Measurements from ENCODE around the gene MECP2. TPM values are rescaled to one million over a fixed set of nuclear protein-coding genes. Genes with fewer than 3 reads are reported as not detected.

The MECP2 gene
- total and polyA plus RNA-seq, 2 donors from 2014 or later: 14.0 to 74.7 TPM

GRCh38 chrX:153989973-153990655 is 107.4 kb downstream of the MECP2 start:
- H3K27ac ChIP-seq (ENCODE audit: low read depth in 2 of 2, low read length in 2 of 2): no peak overlapping the region
- H3K4me1 ChIP-seq (ENCODE audit: control insufficient read depth in 2 of 3, insufficient read depth in 2 of 3, low read depth in 1 of 3, low read length in 3 of 3): peaks cover 0 to 3% (median 0%) of the 10 kb centered on the region in 3 donors
- no peak for DNase-seq
- H3K9ac ChIP-seq (ENCODE audit: low read length in 3 of 3): no peak overlapping the region
- no peaks in the 10 kb centered on the region for H3K27me3 ChIP-seq (ENCODE audit: control insufficient read depth, insufficient read depth, low read length)
- H3K36me3 ChIP-seq (ENCODE audit: control insufficient read depth in 2 of 3, insufficient read depth in 3 of 3, low read length in 3 of 3): no peaks in the 10 kb centered on the region
- no peaks in the 10 kb centered on the region for H3K9me3 ChIP-seq (ENCODE audit: control insufficient read depth in 2 of 3, insufficient read depth in 1 of 3, low read length in 3 of 3)
- H3K4me3 ChIP-seq (ENCODE audit: low read length in 3 of 3): no peak overlapping the region
- intact Hi-C loops (cut with DNase I): no loop called here
- no peak for TF ChIP-seq CTCF (IDR thresholded peaks at IDR 0.05; ENCODE audit: borderline replicate concordance, extremely low read depth, insufficient read depth)
- no peak for FAIRE-seq

GRCh38 chrX:153988493-153988892 is 109.0 kb downstream of the MECP2 start:
- intact Hi-C loops (cut with DNase I): no loop called here
- no peak for FAIRE-seq
- no peaks in the 10 kb centered on the region for H3K9me3 ChIP-seq (ENCODE audit: control insufficient read depth in 2 of 3, insufficient read depth in 1 of 3, low read length in 3 of 3)
- no peaks in the 10 kb centered on the region for H3K27me3 ChIP-seq (ENCODE audit: control insufficient read depth, insufficient read depth, low read length)
- peaks cover 0 to 3% (median 0%) of the 10 kb centered on the region in 3 donors for H3K4me1 ChIP-seq (ENCODE audit: control insufficient read depth in 2 of 3, insufficient read depth in 2 of 3, low read depth in 1 of 3, low read length in 3 of 3)
- H3K9ac ChIP-seq (ENCODE audit: low read length in 3 of 3): no peak overlapping the region
- H3K36me3 ChIP-seq (ENCODE audit: control insufficient read depth in 2 of 3, insufficient read depth in 3 of 3, low read length in 3 of 3): no peaks in the 10 kb centered on the region
- H3K4me3 ChIP-seq (ENCODE audit: low read length in 3 of 3): no peak overlapping the region
- no peak for DNase-seq
- TF ChIP-seq CTCF (IDR thresholded peaks at IDR 0.05; ENCODE audit: borderline replicate concordance, extremely low read depth, insufficient read depth): no peak
- H3K27ac ChIP-seq (ENCODE audit: low read depth in 2 of 2, low read length in 2 of 2): no peak overlapping the region

- peaks cover 0 to 3% (median 0%) of the 10 kb centered on the region in 3 donors for H3K4me1 ChIP-seq (ENCODE audit: control insufficient read depth in 2 of 3, insufficient read depth in 2 of 3, low read depth in 1 of 3, low read length in 3 of 3)
- no peaks in the 10 kb centered on the region for H3K27me3 ChIP-seq (ENCODE audit: control insufficient read depth, insufficient read depth, low read length)
- FAIRE-seq (no peak), DNase-seq (no peak)
- no peak overlapping the region for H3K9ac ChIP-seq (ENCODE audit: low read length in 3 of 3)
- intact Hi-C loops (cut with DNase I): no loop called here
- no peaks in the 10 kb centered on the region for H3K36me3 ChIP-seq (ENCODE audit: control insufficient read depth in 2 of 3, insufficient read depth in 3 of 3, low read length in 3 of 3)
- no peaks in the 10 kb centered on the region for H3K9me3 ChIP-seq (ENCODE audit: control insufficient read depth in 2 of 3, insufficient read depth in 1 of 3, low read length in 3 of 3)
- TF ChIP-seq CTCF (IDR thresholded peaks at IDR 0.05; ENCODE audit: borderline replicate concordance, extremely low read depth, insufficient read depth): no peak
- no peak overlapping the region for H3K4me3 ChIP-seq (ENCODE audit: low read length in 3 of 3)
- no peak overlapping the region for H3K27ac ChIP-seq (ENCODE audit: low read depth in 2 of 2, low read length in 2 of 2)
Observed at GRCh38 chrX:153984351-153985178, 113.0 kb downstream of the MECP2 start.

Data from kidney (tissue), 14 donors.